ENCODE data around the gene JOSD1.

The JOSD1 gene

GRCh38 chr22:38694049-38694448, 6.7 kb downstream of the JOSD1 start:
- H3K36me3 ChIP-seq (ENCODE audit: insufficient read depth): no peaks in the 10 kb centered on the region
- H3K27ac ChIP-seq: no peak overlapping the region
- no peak overlapping the region for H2AFZ ChIP-seq (ENCODE audit: low read depth)
- TF ChIP-seq CTCF (conservative IDR thresholded peaks at IDR 0.05; ENCODE audit: low read depth, low read length): no peak
- H3K4me3 ChIP-seq (IDR thresholded peaks at IDR 0.05; ENCODE audit: insufficient read depth, low read depth, low read length): no peak overlapping the region
- no peak overlapping the region for H3K9ac ChIP-seq
- H3K4me1 ChIP-seq (ENCODE audit: low read depth, poor library complexity, severe bottlenecking): peaks cover 25% of the 10 kb centered on the region
- H3K4me2 ChIP-seq: no peak overlapping the region
- H4K20me1 ChIP-seq (ENCODE audit: insufficient read depth): no peaks in the 10 kb centered on the region
- H3K79me2 ChIP-seq (ENCODE audit: insufficient read depth, low read depth): peaks cover 26% of the 10 kb centered on the region; the same call in 1 of the 2 replicates
- H3K27me3 ChIP-seq (ENCODE audit: insufficient read depth, low read depth): no peaks in the 10 kb centered on the region

DNA sequence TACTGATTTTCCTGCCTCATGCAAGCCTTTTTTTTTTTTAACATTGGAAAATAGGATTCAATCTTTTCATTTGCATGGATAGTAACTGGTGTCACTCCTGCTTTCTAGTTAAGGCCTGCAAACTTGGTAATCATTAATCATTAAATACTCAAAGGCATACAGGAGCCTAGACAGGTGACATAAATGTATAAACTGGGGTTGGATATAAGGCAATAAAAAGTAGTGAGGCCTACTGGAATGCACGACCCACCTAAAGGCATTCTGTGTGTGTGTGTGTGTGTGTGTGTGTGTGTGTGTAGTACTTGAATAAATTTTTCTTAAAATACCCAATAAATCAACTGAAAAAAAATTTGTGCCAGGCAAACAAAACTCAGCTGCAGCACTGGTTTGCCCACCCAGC, 11.1 kb downstream of the JOSD1 start:
- H3K36me3 ChIP-seq (ENCODE audit: insufficient read depth): no peaks in the 10 kb centered on the region; the same call in 1 of the 2 replicates
- no peak overlapping the region for H3K27ac ChIP-seq
- no peak overlapping the region for H3K4me3 ChIP-seq (IDR thresholded peaks at IDR 0.05; ENCODE audit: insufficient read depth, low read depth, low read length)
- no peaks in the 10 kb centered on the region; the same call in 1 of the 2 replicates for H3K79me2 ChIP-seq (ENCODE audit: insufficient read depth, low read depth)
- H2AFZ ChIP-seq (ENCODE audit: low read depth): no peak overlapping the region
- H3K27me3 ChIP-seq (ENCODE audit: insufficient read depth, low read depth): no peaks in the 10 kb centered on the region
- H4K20me1 ChIP-seq (ENCODE audit: insufficient read depth): no peaks in the 10 kb centered on the region
- no peak overlapping the region for H3K4me2 ChIP-seq
- no peaks in the 10 kb centered on the region for H3K4me1 ChIP-seq (ENCODE audit: low read depth, poor library complexity, severe bottlenecking)
- no peak for TF ChIP-seq CTCF (conservative IDR thresholded peaks at IDR 0.05; ENCODE audit: low read depth, low read length)
- H3K9ac ChIP-seq: no peak overlapping the region

DNA sequence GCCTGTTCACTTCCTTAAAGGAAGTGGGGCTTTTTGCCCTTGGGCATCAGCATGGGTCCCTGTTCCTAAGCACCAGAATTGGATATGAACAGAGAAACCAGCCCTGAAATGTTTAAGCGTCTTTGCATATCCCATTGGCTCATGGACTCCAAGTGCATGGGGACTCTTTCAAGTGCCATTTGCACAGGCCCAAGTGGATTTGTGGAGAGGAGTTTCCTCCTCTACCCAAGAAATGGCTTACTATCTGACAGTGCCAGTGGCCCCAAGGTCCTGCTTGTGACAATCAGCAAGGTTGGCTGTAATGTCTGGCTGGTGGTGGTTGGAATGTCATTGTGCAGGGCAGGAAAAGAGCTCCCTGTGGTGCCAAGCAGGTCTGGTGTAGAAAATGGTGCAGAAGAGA, 15.0 kb downstream of the JOSD1 start:
- H3K9ac ChIP-seq: no peak overlapping the region
- H3K27ac ChIP-seq: no peak overlapping the region
- H3K27me3 ChIP-seq (ENCODE audit: insufficient read depth, low read depth): no peaks in the 10 kb centered on the region
- no peaks in the 10 kb centered on the region for H4K20me1 ChIP-seq (ENCODE audit: insufficient read depth)
- no peak overlapping the region for H2AFZ ChIP-seq (ENCODE audit: low read depth)
- H3K79me2 ChIP-seq (ENCODE audit: insufficient read depth, low read depth): peaks cover 9% of the 10 kb centered on the region
- H3K36me3 ChIP-seq (ENCODE audit: insufficient read depth): peaks cover 4% of the 10 kb centered on the region; the same call in 1 of the 2 replicates
- H3K4me3 ChIP-seq (IDR thresholded peaks at IDR 0.05; ENCODE audit: insufficient read depth, low read depth, low read length): no peak overlapping the region
- H3K4me2 ChIP-seq: no peak overlapping the region
- peaks cover 4% of the 10 kb centered on the region for H3K4me1 ChIP-seq (ENCODE audit: low read depth, poor library complexity, severe bottlenecking)
- TF ChIP-seq CTCF (conservative IDR thresholded peaks at IDR 0.05; ENCODE audit: low read depth, low read length): no peak

GRCh38 chr22:38684895-38685294, 15.8 kb downstream of the JOSD1 start:
- Histone ChIP-seq H3K4me3 (IDR thresholded peaks at IDR 0.05; ENCODE audit: insufficient read depth, low read depth, low read length) (no peak overlapping the region), H3K36me3 (ENCODE audit: insufficient read depth) (peaks cover 4% of the 10 kb centered on the region; the same call in 1 of the 2 replicates), H4K20me1 (ENCODE audit: insufficient read depth) (no peaks in the 10 kb centered on the region), H3K27ac (no peak overlapping the region), H3K4me1 (ENCODE audit: low read depth, poor library complexity, severe bottlenecking) (peaks cover 4% of the 10 kb centered on the region), H3K4me2 (no peak overlapping the region), H2AFZ (ENCODE audit: low read depth) (no peak overlapping the region), H3K9ac (no peak overlapping the region), H3K27me3 (ENCODE audit: insufficient read depth, low read depth) (no peaks in the 10 kb centered on the region), H3K79me2 (ENCODE audit: insufficient read depth, low read depth) (peaks cover 9% of the 10 kb centered on the region)
- TF ChIP-seq CTCF (conservative IDR thresholded peaks at IDR 0.05; ENCODE audit: low read depth, low read length): no peak

Measured in KMS-11 (cell line).